Head of caudate nucleus (tissue), 42 donors: ENCODE data around the gene CCND2.

Source experiments
- DNase-seq, 42 donors: peaks; one replicate each; pipeline versions ENCODE4 v3.0.0 to v3.0.0-alpha.2; 2020 to 2021; ENCODE audit warnings: mixed read lengths in 7 of 42
- intact Hi-C: fragments of 100-400 bp; cut with DNase I; formaldehyde crosslinking; loops from one replicate; pipeline ENCODE4 v1.15.0; 2022

Gene CCND2

GRCh38 chr12:4273273-4273651 is 300 bp upstream of the CCND2 start:
- intact Hi-C loops: no loop called here
- DNase-seq: no peak

DNA sequence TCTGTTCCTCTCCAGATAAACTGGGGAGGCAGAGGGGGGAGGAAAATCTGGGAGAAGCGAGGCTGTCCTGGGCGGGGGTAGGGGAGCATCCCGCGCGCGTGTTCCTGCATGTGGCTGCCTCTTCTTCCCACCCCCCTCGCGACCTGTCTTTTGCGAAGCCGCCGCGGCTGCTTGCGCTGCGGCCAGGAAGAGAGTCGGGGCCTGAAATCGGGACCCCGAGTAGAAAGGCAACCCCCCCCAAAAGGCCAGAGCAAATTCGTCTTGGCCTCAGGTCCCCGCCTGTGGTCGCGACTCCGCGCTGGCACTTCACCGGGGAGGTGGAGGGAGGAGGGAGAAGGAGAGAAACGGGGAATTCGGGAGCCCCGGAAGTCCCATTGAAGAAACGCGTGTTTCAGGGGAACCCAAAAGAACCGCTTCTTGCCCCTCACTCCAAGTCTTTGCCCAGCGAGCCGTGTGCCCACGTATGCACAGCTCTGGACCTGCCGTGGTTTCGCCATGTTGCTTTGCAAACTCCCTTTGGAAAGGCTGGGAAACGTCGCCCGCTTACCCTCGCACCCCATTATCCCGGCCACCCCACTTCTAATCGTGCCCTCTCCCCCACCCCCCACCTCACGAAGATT is 944 bp downstream of the CCND2 start:
- peak in 19 of 42 donors; percentile 43 to 78 (median 62) for DNase-seq
- intact Hi-C loops: loop anchor here (5.0 kb wide), 1 partner anchor 387 kb away; no protein-coding TSS in a partner anchor

- intact Hi-C loops: loop anchor here (5.0 kb wide), 1 partner anchor 388 kb away; no protein-coding TSS in a partner anchor
- peak in 2 of 42 donors; percentile 44 to 45 for DNase-seq
Measured at GRCh38 chr12:4275016-4275869, 1.7 kb downstream of the CCND2 start.

DNA sequence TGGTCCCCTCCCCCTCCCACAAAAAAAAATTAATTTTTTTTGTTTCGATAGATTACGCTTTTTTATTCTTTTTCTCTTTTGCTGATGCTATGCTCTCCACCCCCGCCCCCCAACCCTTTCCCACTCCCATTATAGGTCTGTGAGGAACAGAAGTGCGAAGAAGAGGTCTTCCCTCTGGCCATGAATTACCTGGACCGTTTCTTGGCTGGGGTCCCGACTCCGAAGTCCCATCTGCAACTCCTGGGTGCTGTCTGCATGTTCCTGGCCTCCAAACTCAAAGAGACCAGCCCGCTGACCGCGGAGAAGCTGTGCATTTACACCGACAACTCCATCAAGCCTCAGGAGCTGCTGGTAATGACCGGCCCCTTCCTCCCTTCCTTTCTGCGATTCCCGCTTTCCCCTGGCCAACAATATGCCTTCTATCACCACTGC is 2.3 kb downstream of the CCND2 start:
- intact Hi-C loops: loop anchor here (5.0 kb wide), 1 partner anchor 389 kb away; no protein-coding TSS in a partner anchor
- DNase-seq: no peak

GRCh38 chr12:4276524-4277204 is 3.1 kb downstream of the CCND2 start:
- peak; percentile 63 to 95 (median 86) for DNase-seq
- intact Hi-C loops: loop anchor here (5.0 kb wide), 1 partner anchor 389 kb away; no protein-coding TSS in a partner anchor

DNA sequence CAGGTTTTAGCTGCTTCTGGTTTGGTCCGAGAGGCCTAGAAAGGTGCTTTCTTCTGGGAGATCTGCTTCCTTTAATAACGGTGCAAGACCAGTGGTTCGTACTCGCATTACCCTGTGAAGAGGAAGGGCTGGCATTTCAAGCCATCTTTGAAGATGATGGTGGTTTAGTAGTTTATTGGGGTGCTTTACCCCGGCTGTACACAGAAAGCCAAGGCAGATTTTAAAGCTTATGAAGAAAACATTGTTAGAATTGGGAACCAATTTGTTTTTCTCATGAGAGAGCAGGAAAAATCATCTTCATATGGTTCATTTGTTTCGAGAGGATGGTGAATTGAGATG is 3.6 kb downstream of the CCND2 start:
- no peak for DNase-seq
- intact Hi-C loops: loop anchor here (5.0 kb wide), 1 partner anchor 390 kb away; no protein-coding TSS in a partner anchor

DNA sequence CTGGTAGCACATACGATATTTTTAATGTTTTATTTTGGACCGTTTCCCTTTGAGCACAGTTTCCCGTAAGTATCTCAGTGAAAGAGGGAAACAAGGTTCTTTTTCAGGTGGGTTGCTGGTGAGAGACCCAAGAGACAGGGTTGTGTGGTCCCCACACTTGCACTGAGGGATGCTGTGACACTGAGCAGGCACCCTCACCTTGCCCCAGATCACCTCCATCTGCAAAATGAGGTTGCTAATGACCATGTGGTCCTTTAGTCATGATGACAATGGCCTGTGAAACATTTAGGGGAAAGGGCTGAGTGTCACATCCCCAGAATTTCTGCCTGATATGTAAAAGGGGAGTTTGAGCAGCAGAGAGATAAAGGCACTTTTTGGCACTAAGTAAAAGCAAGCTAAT is 4.3 kb downstream of the CCND2 start:
- intact Hi-C loops: loop anchor here (5.0 kb wide), 1 partner anchor 391 kb away; no protein-coding TSS in a partner anchor
- DNase-seq: peak in 1 of 42 donors; percentile 9

DNA sequence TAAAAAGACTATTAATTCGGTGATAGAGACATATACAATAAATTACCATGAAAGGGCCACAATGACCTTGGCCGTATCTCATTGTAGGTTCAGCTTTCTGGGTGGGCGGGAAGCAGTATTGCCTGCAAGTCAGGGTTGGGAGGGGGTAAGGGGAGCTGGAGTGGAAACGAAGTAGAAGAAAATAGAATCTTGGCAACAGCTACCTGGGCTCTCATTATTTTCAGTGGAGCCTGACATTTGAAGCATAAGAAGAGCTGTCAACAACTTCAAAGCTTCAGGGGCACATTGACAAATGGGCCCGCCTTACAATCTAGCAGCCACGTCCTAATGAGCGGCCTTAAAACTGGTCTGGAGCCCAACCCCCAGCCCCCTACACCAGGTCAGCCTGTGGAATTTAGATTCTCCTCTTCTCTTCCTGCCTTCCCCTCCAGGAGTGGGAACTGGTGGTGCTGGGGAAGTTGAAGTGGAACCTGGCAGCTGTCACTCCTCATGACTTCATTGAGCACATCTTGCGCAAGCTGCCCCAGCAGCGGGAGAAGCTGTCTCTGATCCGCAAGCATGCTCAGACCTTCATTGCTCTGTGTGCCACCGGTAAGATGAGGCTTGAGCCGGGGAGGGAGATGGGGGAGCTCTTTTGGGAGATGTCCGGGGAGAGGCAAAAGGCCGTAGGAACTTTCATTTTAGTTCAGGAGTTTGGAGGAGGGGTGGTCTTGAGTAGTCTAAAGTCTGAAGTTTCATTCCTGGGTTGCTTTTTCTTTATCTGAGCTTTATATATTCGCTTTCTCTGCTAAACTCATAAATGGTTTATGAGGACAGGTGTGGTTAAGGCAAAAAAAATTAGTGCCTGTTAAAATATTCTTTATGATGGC is 5.0 kb downstream of the CCND2 start:
- peak in 20 of 42 donors; percentile 7 to 76 (median 54) for DNase-seq
- intact Hi-C loops: loop anchor here (5.0 kb wide), 1 partner anchor 391 kb away; no protein-coding TSS in a partner anchor

DNA sequence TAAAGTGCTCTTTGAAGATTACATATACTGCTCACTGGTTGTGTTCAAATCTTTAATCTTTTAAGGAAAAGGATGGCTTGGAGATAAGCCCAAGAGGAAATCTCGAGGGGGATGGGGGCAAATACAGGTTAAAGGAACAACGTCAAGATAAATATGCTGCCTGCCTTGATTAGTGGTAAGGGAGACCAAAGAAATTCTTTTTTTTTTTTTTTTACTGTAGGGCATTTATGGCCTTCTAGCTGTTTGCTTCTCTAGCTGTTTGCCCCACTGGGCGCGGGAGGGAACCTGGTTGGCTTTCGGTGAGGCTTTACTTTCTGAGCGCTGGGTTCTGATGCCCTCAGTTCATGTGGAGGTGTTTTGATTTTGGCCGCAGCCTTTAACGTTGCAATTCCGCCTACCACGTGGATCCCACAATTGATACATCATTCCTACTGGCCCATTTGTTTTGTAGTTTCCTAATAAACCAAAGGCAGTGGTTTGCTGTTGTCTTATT is 5.7 kb downstream of the CCND2 start:
- intact Hi-C loops: loop anchor here (5.0 kb wide), 1 partner anchor 392 kb away; no protein-coding TSS in a partner anchor
- DNase-seq: peak in 1 of 42 donors; percentile 32

GRCh38 chr12:4280351-4281163 is 7.0 kb downstream of the CCND2 start:
- intact Hi-C loops: loop anchor here (10.0 kb wide), 1 partner anchor 286 kb away; no protein-coding TSS in a partner anchor
- peak in 4 of 42 donors; percentile 25 to 57 (median 50) for DNase-seq

DNA sequence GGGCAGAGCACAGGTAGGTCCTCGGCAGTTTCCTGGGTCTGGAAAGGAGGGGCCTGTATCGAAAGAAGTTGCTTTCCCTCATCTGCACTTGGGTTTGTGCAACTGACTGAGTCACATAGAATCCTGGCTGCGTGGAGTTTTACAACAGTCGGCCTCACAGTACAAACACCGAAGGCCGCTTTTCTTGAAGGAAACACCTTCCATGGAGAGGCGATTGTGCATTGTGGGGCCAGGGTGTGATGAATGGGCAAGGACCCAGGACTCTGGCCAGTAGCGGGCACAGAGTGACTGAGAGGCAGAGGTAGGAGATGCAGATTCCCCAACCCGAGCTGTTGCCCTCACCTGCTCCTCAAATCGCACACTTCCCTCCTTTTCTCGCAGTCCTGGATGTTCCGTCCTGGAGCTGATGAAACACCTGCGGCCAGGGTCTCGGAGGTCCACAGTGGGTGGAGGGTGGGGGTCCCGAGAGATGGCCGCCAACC is 7.7 kb downstream of the CCND2 start:
- DNase-seq: peak in 1 of 42 donors; percentile 61
- intact Hi-C loops: loop anchor here (10.0 kb wide), 1 partner anchor 286 kb away; no protein-coding TSS in a partner anchor

GRCh38 chr12:4282103-4282891 is 8.7 kb downstream of the CCND2 start:
- intact Hi-C loops: loop anchor here (10.0 kb wide), 1 partner anchor 287 kb away; no protein-coding TSS in a partner anchor
- peak in 1 of 42 donors; percentile 22 for DNase-seq

DNA sequence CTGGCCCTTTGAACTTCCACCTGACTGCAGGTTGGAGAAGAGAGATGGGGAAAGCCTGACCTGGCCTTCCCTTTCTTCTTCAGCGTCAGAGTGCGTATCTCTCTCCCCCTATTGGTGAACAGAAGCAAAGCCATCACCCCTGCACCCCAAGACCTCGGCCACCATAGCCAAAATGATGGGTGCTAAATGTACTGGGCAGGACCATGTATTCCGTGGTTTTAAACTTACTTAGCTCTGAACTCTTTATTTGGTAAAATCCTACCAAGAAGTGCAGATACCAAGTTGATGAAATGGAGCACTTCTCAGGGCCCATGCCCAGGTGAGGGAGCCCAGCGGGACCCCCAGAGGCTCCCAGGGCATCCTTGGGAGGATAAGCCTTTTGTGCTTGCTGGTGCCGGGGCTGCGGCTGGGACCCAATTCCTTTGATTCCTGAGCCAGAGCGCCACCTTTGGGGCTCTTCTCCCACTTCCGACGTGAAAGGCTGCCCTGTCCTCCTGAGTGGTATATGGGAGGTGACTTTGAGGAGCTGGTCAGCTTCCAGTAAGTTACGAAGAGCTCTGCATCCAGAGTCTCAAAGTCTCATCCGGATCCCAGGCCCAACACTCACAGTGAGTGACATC is 9.4 kb downstream of the CCND2 start:
- intact Hi-C loops: loop anchor here (10.0 kb wide), 1 partner anchor 288 kb away; no protein-coding TSS in a partner anchor
- DNase-seq: peak in 1 of 42 donors; percentile 32

DNA sequence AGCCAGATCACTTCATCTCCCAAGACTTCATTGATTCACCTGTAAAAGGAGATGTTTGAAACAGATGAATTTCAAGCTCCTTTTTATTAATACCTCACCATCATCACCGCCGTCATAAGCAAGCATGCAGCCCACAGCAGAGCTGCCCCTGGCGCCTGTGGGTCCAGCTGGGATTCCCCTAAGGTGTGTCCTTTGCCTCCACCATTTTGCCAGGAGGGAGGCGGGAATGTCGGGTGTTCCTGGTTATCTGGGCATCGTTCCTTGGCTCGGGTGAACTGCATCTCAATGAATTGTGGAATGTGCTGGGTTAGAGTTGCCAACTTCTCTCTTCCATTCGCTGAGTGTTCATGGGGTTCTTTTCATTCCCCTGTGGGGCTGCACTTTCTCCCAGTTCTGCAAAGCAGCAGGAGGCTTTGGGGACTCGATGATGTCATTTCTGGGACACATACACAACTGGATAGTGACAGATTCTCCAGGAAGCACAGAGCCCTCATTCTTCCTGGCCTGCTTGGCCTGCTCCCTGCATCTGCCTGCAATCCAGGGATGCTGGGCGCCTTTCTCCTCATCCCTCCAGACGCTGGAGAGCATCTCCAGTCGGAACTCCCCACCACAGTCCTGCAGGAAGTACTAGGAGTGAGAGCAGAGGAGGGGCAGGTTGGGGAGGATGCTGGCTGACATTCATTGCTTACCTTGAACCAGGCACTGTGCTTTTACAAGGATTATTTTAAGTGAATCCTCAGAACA is 10.1 kb downstream of the CCND2 start:
- intact Hi-C loops: loop anchor here (10.0 kb wide), 1 partner anchor 289 kb away; no protein-coding TSS in a partner anchor
- DNase-seq: peak in 2 of 42 donors; percentile 48 to 71

GRCh38 chr12:4284306-4284705 is 10.7 kb downstream of the CCND2 start:
- peak in 1 of 42 donors; percentile 38 for DNase-seq
- intact Hi-C loops: loop anchor here (10.0 kb wide), 1 partner anchor 290 kb away; no protein-coding TSS in a partner anchor
